Trophoblast cell (in vitro differentiated cells and primary cell): ENCODE results near the gene ANKIB1.

Experiments
- DNase-seq, 2 donors: peaks; one replicate each; pipeline ENCODE4 v3.0.0-alpha.2; 2016
- H2AFZ ChIP-seq: 2 replicates; pipeline ENCODE4 v1.6.1; 2013; ENCODE audit warnings: low read length, moderate library complexity, mild to moderate bottlenecking; ENCODE audit not compliant: insufficient read depth, poor library complexity
- H2AK5ac ChIP-seq: 2 replicates; pipeline ENCODE4 v1.6.1; 2013; ENCODE audit warnings: mild to moderate bottlenecking, low read length
- H2BK120ac ChIP-seq: 2 replicates; pipeline ENCODE4 v1.6.1; 2013; ENCODE audit warnings: low read length, mild to moderate bottlenecking, moderate library complexity; ENCODE audit not compliant: insufficient read depth, poor library complexity
- H2BK12ac ChIP-seq: 2 replicates; pipeline ENCODE4 v1.6.1; 2013; ENCODE audit warnings: mild to moderate bottlenecking, low read length, moderate library complexity
- H2BK5ac ChIP-seq: 2 replicates; pipeline ENCODE4 v1.6.1; 2013; ENCODE audit warnings: low read length, low read depth, moderate library complexity, mild to moderate bottlenecking; ENCODE audit not compliant: poor library complexity
- H3K14ac ChIP-seq: 2 replicates; pipeline ENCODE4 v1.6.1; 2013; ENCODE audit warnings: mild to moderate bottlenecking, low read length
- H3K18ac ChIP-seq: 2 replicates; pipeline ENCODE4 v1.6.1; 2013; ENCODE audit warnings: mild to moderate bottlenecking, low read length
- H3K23ac ChIP-seq: 2 replicates; pipeline ENCODE4 v1.6.1; 2013; ENCODE audit warnings: low read length
- H3K27ac ChIP-seq: 2 replicates; pipeline ENCODE4 v1.5.1; 2013; ENCODE audit warnings: low read depth, mild to moderate bottlenecking, inconsistent platforms, low read length, moderate library complexity
- H3K27me3 ChIP-seq: 2 replicates; pipeline ENCODE4 v1.6.1; 2013; ENCODE audit warnings: inconsistent platforms, mild to moderate bottlenecking, low read length, moderate library complexity; ENCODE audit not compliant: insufficient read depth
- H3K36me3 ChIP-seq, 2 experiments: 1 replicate in 1 of 2; 2 replicates in 1 of 2; pipeline ENCODE4 v1.6.1; 2013; ENCODE audit warnings: low read length in 2 of 2, mild to moderate bottlenecking in 2 of 2, moderate library complexity in 1 of 2; ENCODE audit not compliant: insufficient read depth in 2 of 2, control insufficient read depth in 1 of 2
- H3K4ac ChIP-seq: 2 replicates; pipeline ENCODE4 v1.6.1; 2013; ENCODE audit warnings: low read depth, mild to moderate bottlenecking, low read length, moderate library complexity
- H3K4me1 ChIP-seq, 2 experiments: 1 replicate in 1 of 2; 2 replicates in 1 of 2; pipeline ENCODE4 v1.6.1; 2013; ENCODE audit warnings: low read length in 2 of 2, mild to moderate bottlenecking in 2 of 2, moderate library complexity in 1 of 2; ENCODE audit not compliant: insufficient read depth in 2 of 2, control insufficient read depth in 1 of 2
- H3K4me2 ChIP-seq: 2 replicates; pipeline ENCODE4 v1.6.1; 2013; ENCODE audit warnings: inconsistent platforms, mild to moderate bottlenecking, low read length, moderate library complexity
- H3K4me3 ChIP-seq: 2 replicates; pipeline ENCODE4 v1.5.1; 2013; ENCODE audit warnings: mild to moderate bottlenecking, low read depth, low read length, inconsistent platforms
- H3K79me1 ChIP-seq: one replicate; pipeline ENCODE4 v1.6.1; 2013; ENCODE audit warnings: low read length
- H3K79me2 ChIP-seq: 2 replicates; pipeline ENCODE4 v1.6.1; 2013; ENCODE audit warnings: low read length, mild to moderate bottlenecking; ENCODE audit not compliant: control insufficient read depth, insufficient read depth, poor library complexity
- H3K9ac ChIP-seq: 2 replicates; pipeline ENCODE4 v1.6.1; 2013; ENCODE audit warnings: mild to moderate bottlenecking, low read length
- H3K9me3 ChIP-seq: 2 replicates; pipeline ENCODE4 v1.6.1; 2013; ENCODE audit warnings: low read depth, mild to moderate bottlenecking, control low read depth, inconsistent platforms, low read length; ENCODE audit not compliant: insufficient read depth
- H4K12ac ChIP-seq: 2 replicates; pipeline ENCODE4 v1.6.1; 2013; ENCODE audit warnings: low read depth, mild to moderate bottlenecking, low read length, moderate library complexity
- H4K8ac ChIP-seq: 2 replicates; pipeline ENCODE4 v1.6.1; 2013; ENCODE audit warnings: low read depth, mild to moderate bottlenecking, low read length, moderate library complexity
- H4K91ac ChIP-seq: one replicate; pipeline ENCODE4 v1.6.1; 2013; ENCODE audit warnings: low read depth, mild to moderate bottlenecking, low read length, moderate library complexity
- WGBS: extraction: QIAGEN DNeasy Blood & Tissue Kit; methylation state at CpG from one replicate; pipeline ENCODE4 v1.1.7; 2013; ENCODE audit warnings: missing lambda C conversion rate; ENCODE audit not compliant: insufficient read length, insufficient coverage; ENCODE audit errors: extremely low coverage; 5-methylcytosine and 5-hydroxymethylcytosine counted together

The ANKIB1 gene

DNA sequence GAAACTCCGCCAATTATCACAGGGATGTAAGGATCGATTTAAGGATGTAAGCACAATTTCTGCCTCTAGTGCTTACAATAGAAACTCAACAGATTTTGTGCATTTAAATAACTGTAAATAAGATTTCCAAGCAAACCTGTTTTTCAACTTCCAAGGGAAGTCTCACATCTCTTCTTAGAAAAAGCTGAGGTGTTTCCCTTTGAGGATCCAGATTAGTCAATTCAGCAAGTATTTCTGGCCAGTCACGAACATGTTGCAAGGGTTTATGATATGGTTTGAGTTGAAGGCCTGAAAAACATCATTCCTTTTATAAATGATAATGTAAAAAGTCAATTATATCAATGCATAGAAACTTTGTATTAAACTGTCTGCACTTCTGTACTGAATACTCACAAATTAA lies 24.0 kb upstream of the ANKIB1 start:
- Histone ChIP-seq H2BK12ac (no peak overlapping the region), H3K4ac (no peak overlapping the region), H3K18ac (no peak overlapping the region), H3K4me2 (no peak overlapping the region), H3K4me3 (no peak overlapping the region), H2BK5ac (no peak overlapping the region), H3K9ac (no peak overlapping the region), H4K8ac (no peak overlapping the region), H3K79me2 (no peaks in the 10 kb centered on the region), H3K23ac (no peak overlapping the region), H3K4me1 (no peaks in the 10 kb centered on the region), H3K27me3 (no peaks in the 10 kb centered on the region), H2AK5ac (no peak overlapping the region), H3K36me3 (peaks cover 22 to 23% of the 10 kb centered on the region in 2 experiments), H2BK120ac (no peak overlapping the region), H3K27ac (no peak overlapping the region), H4K12ac (no peak overlapping the region), H4K91ac (no peak overlapping the region), H2AFZ (no peak overlapping the region), H3K14ac (no peak overlapping the region), H3K79me1 (no peaks in the 10 kb centered on the region), H3K9me3 (no peaks in the 10 kb centered on the region)
- DNase-seq = peak in 1 of 2 donors; percentile 21
- no CpG with 5 or more reads among the region's 3 CpGs for WGBS

GRCh38 chr7:92226981-92227380 lies 18.8 kb upstream of the ANKIB1 start:
- no peak overlapping the region for H3K23ac ChIP-seq
- H3K18ac ChIP-seq = no peak overlapping the region
- H2BK5ac ChIP-seq = no peak overlapping the region
- H3K79me1 ChIP-seq = no peaks in the 10 kb centered on the region
- no peaks in the 10 kb centered on the region for H3K79me2 ChIP-seq
- H3K4me1 ChIP-seq = no peaks in the 10 kb centered on the region
- no peak overlapping the region for H3K4ac ChIP-seq
- no peak overlapping the region for H2BK120ac ChIP-seq
- WGBS = no CpG with 5 or more reads among the region's 4 CpGs
- H3K4me3 ChIP-seq = no peak overlapping the region
- no peak overlapping the region for H3K4me2 ChIP-seq
- no peak overlapping the region for H4K91ac ChIP-seq
- H3K9me3 ChIP-seq = no peaks in the 10 kb centered on the region
- H3K27ac ChIP-seq = no peak overlapping the region
- no peaks in the 10 kb centered on the region for H3K27me3 ChIP-seq
- DNase-seq = no peak
- no peak overlapping the region for H2BK12ac ChIP-seq
- no peak overlapping the region for H2AK5ac ChIP-seq
- no peak overlapping the region for H4K12ac ChIP-seq
- no peak overlapping the region for H3K9ac ChIP-seq
- no peak overlapping the region for H3K14ac ChIP-seq
- H4K8ac ChIP-seq = no peak overlapping the region
- H3K36me3 ChIP-seq = peaks cover 8 to 9% of the 10 kb centered on the region in 2 experiments
- no peak overlapping the region for H2AFZ ChIP-seq

- H3K14ac ChIP-seq = no peak overlapping the region
- H3K9ac ChIP-seq = no peak overlapping the region
- no peaks in the 10 kb centered on the region for H3K79me1 ChIP-seq
- no peak overlapping the region for H2BK5ac ChIP-seq
- no peak overlapping the region for H3K4ac ChIP-seq
- H2AFZ ChIP-seq = no peak overlapping the region
- H3K4me1 ChIP-seq = no peaks in the 10 kb centered on the region
- H3K4me2 ChIP-seq = no peak overlapping the region
- no peak overlapping the region for H3K18ac ChIP-seq
- no peak overlapping the region for H3K4me3 ChIP-seq
- WGBS = no CpG with 5 or more reads among the region's 2 CpGs
- no peak overlapping the region for H2BK120ac ChIP-seq
- DNase-seq = no peak
- H3K79me2 ChIP-seq = no peaks in the 10 kb centered on the region
- H4K91ac ChIP-seq = no peak overlapping the region
- H2BK12ac ChIP-seq = no peak overlapping the region
- H3K9me3 ChIP-seq = no peaks in the 10 kb centered on the region
- H3K36me3 ChIP-seq = peaks cover 9 to 10% of the 10 kb centered on the region in 2 experiments
- no peak overlapping the region for H4K8ac ChIP-seq
- H3K27ac ChIP-seq = no peak overlapping the region
- no peak overlapping the region for H2AK5ac ChIP-seq
- H3K23ac ChIP-seq = no peak overlapping the region
- H4K12ac ChIP-seq = no peak overlapping the region
- no peaks in the 10 kb centered on the region for H3K27me3 ChIP-seq
Observed at GRCh38 chr7:92228100-92228499, 17.7 kb upstream of the ANKIB1 start.

- Histone ChIP-seq H3K27me3 (no peaks in the 10 kb centered on the region), H3K4me1 (no peaks in the 10 kb centered on the region), H2BK120ac (no peak overlapping the region), H3K9ac (no peak overlapping the region), H2BK12ac (no peak overlapping the region), H3K4me3 (no peak overlapping the region), H4K8ac (no peak overlapping the region), H3K18ac (no peak overlapping the region), H3K27ac (no peak overlapping the region), H3K4me2 (no peak overlapping the region), H2BK5ac (no peak overlapping the region), H2AK5ac (no peak overlapping the region), H3K79me1 (no peaks in the 10 kb centered on the region), H3K9me3 (no peaks in the 10 kb centered on the region), H3K79me2 (no peaks in the 10 kb centered on the region), H3K4ac (no peak overlapping the region), H3K23ac (no peak overlapping the region), H3K14ac (no peak overlapping the region), H3K36me3 (peaks cover 9 to 10% of the 10 kb centered on the region in 2 experiments), H4K12ac (no peak overlapping the region), H2AFZ (no peak overlapping the region), H4K91ac (no peak overlapping the region)
- DNase-seq = no peak
- WGBS = no CpG with 5 or more reads among the region's 2 CpGs
Observed at GRCh38 chr7:92228742-92229141, 17.0 kb upstream of the ANKIB1 start.
